A673 (cell line): ENCODE data around the gene GALNTL6. TPM values are rescaled to one million over a fixed set of nuclear protein-coding genes. Genes with fewer than 3 reads are reported as not detected.

Experiments
- BruUV-seq: library from RNA; stranded (reverse); fragments of 400-500 nt; replicated peaks from 2 replicates; lab custom pipeline; 2021; lab: Mats Ljungman, UMichigan
- CTCF ChIA-PET: fragments of 300-600 bp; sonication (Branson Sonifier 250); formaldehyde crosslinking; loops from one replicate; lab custom pipeline; 2022; ENCODE audit warnings: antibody characterized with exemption; lab: Charles Lee
- POLR2A ChIA-PET: fragments of 300-600 bp; sonication (Branson Sonifier 250); formaldehyde crosslinking; loops from one replicate; lab custom pipeline; 2022; ENCODE audit warnings: antibody characterized with exemption; ENCODE audit not compliant: low non-redundant PET; lab: Charles Lee
- DNase-seq: peaks from one replicate; pipeline ENCODE4 v3.0.0-alpha.2; 2015; ENCODE audit warnings: low spot score
- H3K27ac ChIP-seq: fragments of 200-600 bp; sonication (generic); 2 replicates; pipeline ENCODE4 v1.5.1; 2016; ENCODE audit warnings: mixed run types, low read depth, mild to moderate bottlenecking, mixed read lengths, antibody characterized with exemption, low read length; ENCODE audit not compliant: poor library complexity, severe bottlenecking
- H3K27me3 ChIP-seq: fragments of 200-600 bp; sonication (generic); replicated peaks from 2 replicates; pipeline ENCODE4 v1.6.1; 2017; ENCODE audit warnings: mixed run types, low read depth, mild to moderate bottlenecking, mixed read lengths, antibody characterized with exemption, low read length; ENCODE audit not compliant: insufficient read depth, poor library complexity
- H3K36me3 ChIP-seq: fragments of 200-600 bp; sonication (generic); 2 replicates; pipeline ENCODE4 v1.6.1; 2016; ENCODE audit warnings: mixed run types, mild to moderate bottlenecking, mixed read lengths, antibody characterized with exemption, low read length; ENCODE audit not compliant: insufficient read depth, poor library complexity, severe bottlenecking
- H3K4me1 ChIP-seq: fragments of 200-600 bp; sonication (generic); 2 replicates; pipeline ENCODE4 v1.6.1; 2017; ENCODE audit warnings: mixed run types, mild to moderate bottlenecking, mixed read lengths, antibody characterized with exemption, low read length; ENCODE audit not compliant: insufficient read depth, poor library complexity, severe bottlenecking
- H3K4me3 ChIP-seq: fragments of 200-600 bp; sonication (generic); 2 replicates; pipeline ENCODE4 v1.5.1; 2016; ENCODE audit warnings: low read depth, mixed run types, mild to moderate bottlenecking, mixed read lengths, low read length; ENCODE audit not compliant: poor library complexity, severe bottlenecking
- H3K9me3 ChIP-seq: fragments of 200-600 bp; sonication (generic); 2 replicates; pipeline ENCODE4 v1.6.1; 2016; ENCODE audit warnings: mixed run types, low read depth, mild to moderate bottlenecking, mixed read lengths, antibody characterized with exemption, low read length; ENCODE audit not compliant: poor library complexity, severe bottlenecking
- EZH2 ChIP-seq: fragments of 200-600 bp; sonication (generic); IDR thresholded peaks from 2 replicates; pipeline ENCODE4 v1.6.1; 2017; ENCODE audit warnings: borderline replicate concordance, low read depth, mild to moderate bottlenecking, mixed read lengths, antibody characterized with exemption, low read length; ENCODE audit not compliant: poor library complexity, severe bottlenecking
- intact Hi-C: fragments of 100-400 bp; cut with micrococcal nuclease; formaldehyde crosslinking; loops from one replicate; pipeline ENCODE4 v1.10.0; 2022; ENCODE audit not compliant: unreplicated experiment
- total RNA-seq: library from RNA; stranded (reverse); gene quantifications from 2 replicates; pipeline ENCODE4 v1.2.3, GENCODE V29; 2021
- TF ChIP-seq, protein P1 (sequence below): fragments of 300-800, 200-600 bp; sonication (generic); conservative IDR thresholded peaks from 2 replicates; pipeline ENCODE4 v1.5.1; 2017; ENCODE audit warnings: low read depth, mild to moderate bottlenecking, antibody characterized with exemption, low read length, moderate library complexity, mixed read lengths

GALNTL6 gene
- total RNA-seq, 1 experiment from 2014 or later: 0.30 TPM

DNA sequence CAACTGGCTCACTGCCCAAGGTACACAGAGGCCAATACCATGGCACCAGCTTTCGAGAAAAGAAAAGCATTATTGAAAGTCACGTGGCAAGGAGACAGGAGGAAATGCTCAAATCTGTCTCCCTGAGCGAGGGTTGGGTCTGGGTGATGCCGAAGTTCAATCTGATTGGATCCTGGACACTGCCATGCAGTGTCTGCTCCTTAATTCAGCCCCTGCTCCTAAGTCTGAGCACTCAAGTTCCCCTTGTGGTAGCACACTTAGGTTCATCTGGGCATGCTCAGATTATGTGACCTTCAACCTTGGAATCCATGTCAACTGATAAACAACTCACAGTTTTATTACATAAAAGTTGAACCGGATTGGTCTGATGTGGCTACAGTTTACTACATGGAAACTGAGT lies 842.9 kb downstream of the GALNTL6 start:
- CTCF ChIA-PET: no interaction called here
- TF ChIP-seq EZH2: no peak
- TF ChIP-seq, protein P1, sequence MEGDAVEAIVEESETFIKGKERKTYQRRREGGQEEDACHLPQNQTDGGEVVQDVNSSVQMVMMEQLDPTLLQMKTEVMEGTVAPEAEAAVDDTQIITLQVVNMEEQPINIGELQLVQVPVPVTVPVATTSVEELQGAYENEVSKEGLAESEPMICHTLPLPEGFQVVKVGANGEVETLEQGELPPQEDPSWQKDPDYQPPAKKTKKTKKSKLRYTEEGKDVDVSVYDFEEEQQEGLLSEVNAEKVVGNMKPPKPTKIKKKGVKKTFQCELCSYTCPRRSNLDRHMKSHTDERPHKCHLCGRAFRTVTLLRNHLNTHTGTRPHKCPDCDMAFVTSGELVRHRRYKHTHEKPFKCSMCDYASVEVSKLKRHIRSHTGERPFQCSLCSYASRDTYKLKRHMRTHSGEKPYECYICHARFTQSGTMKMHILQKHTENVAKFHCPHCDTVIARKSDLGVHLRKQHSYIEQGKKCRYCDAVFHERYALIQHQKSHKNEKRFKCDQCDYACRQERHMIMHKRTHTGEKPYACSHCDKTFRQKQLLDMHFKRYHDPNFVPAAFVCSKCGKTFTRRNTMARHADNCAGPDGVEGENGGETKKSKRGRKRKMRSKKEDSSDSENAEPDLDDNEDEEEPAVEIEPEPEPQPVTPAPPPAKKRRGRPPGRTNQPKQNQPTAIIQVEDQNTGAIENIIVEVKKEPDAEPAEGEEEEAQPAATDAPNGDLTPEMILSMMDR: no peak
- H3K27me3 ChIP-seq: no peaks in the 10 kb centered on the region
- BruUV-seq: no TSS peak
- no peaks in the 10 kb centered on the region for H3K4me1 ChIP-seq
- no peak overlapping the region for H3K4me3 ChIP-seq
- no peak for DNase-seq
- no peaks in the 10 kb centered on the region for H3K9me3 ChIP-seq
- no peaks in the 10 kb centered on the region for H3K36me3 ChIP-seq
- intact Hi-C loops: no loop called here
- H3K27ac ChIP-seq: no peak overlapping the region
- POLR2A ChIA-PET: no interaction called here

DNA sequence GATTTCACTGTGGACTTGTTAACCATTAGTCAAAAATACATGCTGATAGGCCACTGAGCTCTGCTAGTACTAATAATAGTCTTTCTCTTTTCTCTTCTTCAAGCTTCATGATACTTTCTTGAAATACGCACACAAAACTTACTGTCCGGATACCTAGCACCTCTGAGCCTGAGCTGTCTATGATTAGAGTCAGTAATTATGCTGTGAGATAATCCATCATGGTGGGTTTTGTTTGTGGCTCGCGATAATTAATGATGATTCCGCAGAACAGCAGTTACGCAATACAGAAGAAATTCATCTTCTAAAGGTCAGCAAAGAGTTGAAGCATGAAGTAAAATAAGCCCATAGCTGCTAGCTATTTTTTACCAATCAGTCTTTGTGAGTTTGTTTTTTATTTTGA lies 843.9 kb downstream of the GALNTL6 start:
- CTCF ChIA-PET: interaction anchor here (0.5 kb wide), 1 partner anchor 10 kb away, joined by 3 read pairs; no protein-coding TSS in a partner anchor
- H3K4me3 ChIP-seq: no peak overlapping the region
- POLR2A ChIA-PET: no interaction called here
- H3K9me3 ChIP-seq: no peaks in the 10 kb centered on the region
- intact Hi-C loops: no loop called here
- no peak for DNase-seq
- no peak overlapping the region for H3K27ac ChIP-seq
- no peaks in the 10 kb centered on the region for H3K27me3 ChIP-seq
- TF ChIP-seq, protein P1: no peak
- TF ChIP-seq EZH2: no peak
- H3K36me3 ChIP-seq: no peaks in the 10 kb centered on the region
- H3K4me1 ChIP-seq: no peaks in the 10 kb centered on the region
- no TSS peak for BruUV-seq

DNA sequence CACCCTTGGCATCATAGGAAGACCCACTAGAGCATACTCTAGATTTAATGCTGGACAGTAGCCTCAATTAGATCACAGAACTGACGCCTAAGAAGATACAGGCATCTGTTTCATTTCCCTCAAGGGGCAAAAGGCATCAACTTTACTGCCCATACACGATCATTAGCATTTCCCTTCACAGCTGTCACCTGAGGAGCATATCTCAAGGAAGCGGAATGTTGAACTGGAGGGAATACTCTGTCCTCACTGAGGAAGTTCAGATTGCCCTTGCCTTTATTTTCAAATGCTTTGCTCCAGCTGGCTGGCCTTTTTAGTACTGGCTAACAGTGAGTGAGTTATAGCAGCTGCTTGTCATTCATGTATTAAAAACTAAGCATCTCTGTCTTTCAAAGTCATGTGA lies 847.0 kb downstream of the GALNTL6 start:
- no TSS peak for BruUV-seq
- H3K4me1 ChIP-seq: no peaks in the 10 kb centered on the region
- ChIA-PET POLR2A (no interaction called here), CTCF (no interaction called here)
- intact Hi-C loops: loop anchor here (10.0 kb wide), 2 partner anchors 425 to 455 kb away; no protein-coding TSS in a partner anchor
- no peak overlapping the region for H3K27ac ChIP-seq
- H3K4me3 ChIP-seq: no peak overlapping the region
- no peak for TF ChIP-seq EZH2
- TF ChIP-seq, protein P1: no peak
- H3K36me3 ChIP-seq: no peaks in the 10 kb centered on the region
- no peaks in the 10 kb centered on the region for H3K9me3 ChIP-seq
- no peaks in the 10 kb centered on the region for H3K27me3 ChIP-seq
- DNase-seq: no peak
